HEK293 (cell line): ENCODE results near the gene RPL36.

Source experiments
- CTCF ChIA-PET: fragments of 350-600 bp; formaldehyde crosslinking; extraction: SDS; loops from one replicate; lab custom pipeline; 2021; ENCODE audit warnings: antibody characterized with exemption; lab: Yijun Ruan, JAX
- POLR2A ChIA-PET: fragments of 300-600 bp; formaldehyde crosslinking; extraction: SDS; loops from one replicate; lab custom pipeline; 2020; ENCODE audit warnings: antibody characterized with exemption, inconsistent platforms; lab: Yijun Ruan, JAX
- H3K27ac ChIP-seq: fragments of 200-500 bp; sonication (Bioruptor generic); 2 replicates; pipeline ENCODE4 v1.5.1; 2014; ENCODE audit warnings: low read depth, low read length, control low read depth, inconsistent platforms; ENCODE audit errors: extremely low read depth
- H3K36me3 ChIP-seq, 2 experiments: fragments of 200-500 bp in 1 of 2; sonication (Bioruptor generic) in 1 of 2; 1 replicate in 1 of 2; 2 replicates in 1 of 2; pipeline ENCODE4 v1.5.1; 2014 to 2017; ENCODE audit warnings: inconsistent platforms in 2 of 2, low read length in 2 of 2; ENCODE audit not compliant: control insufficient read depth in 2 of 2, insufficient read depth in 1 of 2
- H3K4me1 ChIP-seq: fragments of 200-500 bp; sonication (Bioruptor generic); 2 replicates; pipeline ENCODE4 v1.5.1; 2014; ENCODE audit warnings: mild to moderate bottlenecking, low read length, inconsistent platforms; ENCODE audit not compliant: control insufficient read depth, insufficient read depth
- H3K4me3 ChIP-seq: 2 replicates; pipeline ENCODE4 v1.5.1; 2011; ENCODE audit warnings: low read depth, mild to moderate bottlenecking, control low read depth, low read length, moderate library complexity
- H3K9me3 ChIP-seq: fragments of 200-500 bp; sonication (Bioruptor generic); 2 replicates; pipeline ENCODE4 v1.5.1; 2014; ENCODE audit warnings: low read depth, low read length, inconsistent platforms; ENCODE audit not compliant: control insufficient read depth, insufficient read depth
- KLF17 ChIP-seq: fragments of 450-650 bp; formaldehyde crosslinking; IDR thresholded peaks from 2 replicates; pipeline ENCODE4 v1.5.1; 2016; ENCODE audit warnings: missing biosample characterization, missing genetic modification characterization
- KLF8 ChIP-seq: fragments of 450-650 bp; formaldehyde crosslinking; IDR thresholded peaks from 2 replicates; pipeline ENCODE4 v1.5.1; 2016; ENCODE audit warnings: missing biosample characterization, missing genetic modification characterization
- MZF1 ChIP-seq: fragments of 450-650 bp; formaldehyde crosslinking; IDR thresholded peaks from 2 replicates; pipeline ENCODE4 v1.5.1; 2017; ENCODE audit warnings: missing biosample characterization, missing genetic modification characterization, borderline replicate concordance
- PRDM4 ChIP-seq: fragments of 450-650 bp; formaldehyde crosslinking; IDR thresholded peaks from 2 replicates; pipeline ENCODE4 v1.5.1; 2017; ENCODE audit warnings: missing biosample characterization, missing genetic modification characterization
- PRDM6 ChIP-seq: fragments of 450-650 bp; formaldehyde crosslinking; IDR thresholded peaks from 2 replicates; pipeline ENCODE4 v1.5.1; 2017; ENCODE audit warnings: missing biosample characterization, missing genetic modification characterization
- SP7 ChIP-seq: fragments of 450-650 bp; formaldehyde crosslinking; IDR thresholded peaks from 2 replicates; pipeline ENCODE4 v1.5.1; 2016; ENCODE audit warnings: missing biosample characterization, missing genetic modification characterization
- WT1 ChIP-seq: fragments of 450-650 bp; formaldehyde crosslinking; IDR thresholded peaks from 2 replicates; pipeline ENCODE4 v1.5.1; 2016; ENCODE audit warnings: missing biosample characterization, missing genetic modification characterization
- ZBTB11 ChIP-seq: fragments of 450-650 bp; formaldehyde crosslinking; conservative IDR thresholded peaks from 2 replicates; pipeline ENCODE4 v1.5.1; 2016; ENCODE audit warnings: low read depth, missing biosample characterization, missing genetic modification characterization
- ZBTB26 ChIP-seq: fragments of 450-650 bp; formaldehyde crosslinking; optimal IDR thresholded peaks from 2 replicates; pipeline ENCODE3; 2016; ENCODE audit warnings: missing biosample characterization, mild to moderate bottlenecking, missing genetic modification characterization
- ZBTB48 ChIP-seq: fragments of 450-650 bp; formaldehyde crosslinking; IDR thresholded peaks from 2 replicates; pipeline ENCODE4 v1.5.1; 2016; ENCODE audit warnings: missing biosample characterization, missing genetic modification characterization
- ZNF169 ChIP-seq: fragments of 450-650 bp; formaldehyde crosslinking; IDR thresholded peaks from 2 replicates; pipeline ENCODE4 v1.5.1; 2016; ENCODE audit warnings: missing biosample characterization, missing genetic modification characterization
- ZNF221 ChIP-seq: fragments of 450-650 bp; formaldehyde crosslinking; IDR thresholded peaks from 2 replicates; pipeline ENCODE4 v1.5.1; 2017; ENCODE audit warnings: missing biosample characterization, missing genetic modification characterization, borderline replicate concordance
- ZNF416 ChIP-seq: fragments of 450-650 bp; formaldehyde crosslinking; IDR thresholded peaks from 2 replicates; pipeline ENCODE4 v1.5.1; 2016; ENCODE audit warnings: missing biosample characterization, missing genetic modification characterization
- ZNF514 ChIP-seq: fragments of 450-650 bp; formaldehyde crosslinking; IDR thresholded peaks from 2 replicates; pipeline ENCODE4 v1.5.1; 2016; ENCODE audit warnings: missing biosample characterization, missing genetic modification characterization
- ZNF521 ChIP-seq: fragments of 450-650 bp; formaldehyde crosslinking; IDR thresholded peaks from 2 replicates; pipeline ENCODE4 v1.5.1; 2017; ENCODE audit warnings: missing biosample characterization, mild to moderate bottlenecking, missing genetic modification characterization
- ZNF571 ChIP-seq: fragments of 450-650 bp; formaldehyde crosslinking; IDR thresholded peaks from 2 replicates; pipeline ENCODE4 v1.5.0; 2017; ENCODE audit warnings: missing biosample characterization, missing genetic modification characterization
- ZNF624 ChIP-seq: fragments of 450-650 bp; formaldehyde crosslinking; IDR thresholded peaks from 2 replicates; pipeline ENCODE4 v1.5.1; 2017; ENCODE audit warnings: missing biosample characterization, missing genetic modification characterization
- ZNF658 ChIP-seq: fragments of 450-650 bp; formaldehyde crosslinking; IDR thresholded peaks from 2 replicates; pipeline ENCODE4; 2016; ENCODE audit warnings: missing biosample characterization, missing genetic modification characterization
- ZNF777 ChIP-seq: fragments of 450-650 bp; formaldehyde crosslinking; IDR thresholded peaks from 2 replicates; pipeline ENCODE4 v1.5.1; 2017; ENCODE audit warnings: missing biosample characterization, missing genetic modification characterization, borderline replicate concordance
- ZNF791 ChIP-seq: fragments of 450-650 bp; formaldehyde crosslinking; IDR thresholded peaks from 2 replicates; pipeline ENCODE4 v1.5.1; 2016; ENCODE audit warnings: missing biosample characterization, missing genetic modification characterization
- ZSCAN18 ChIP-seq: fragments of 450-650 bp; formaldehyde crosslinking; IDR thresholded peaks from 2 replicates; pipeline ENCODE4 v1.5.1; 2016; ENCODE audit warnings: missing biosample characterization, missing genetic modification characterization
- ZSCAN23 ChIP-seq: fragments of 450-650 bp; formaldehyde crosslinking; IDR thresholded peaks from 2 replicates; pipeline ENCODE4 v1.5.1; 2016; ENCODE audit warnings: missing biosample characterization, missing genetic modification characterization
- ZSCAN5A ChIP-seq: fragments of 450-650 bp; formaldehyde crosslinking; IDR thresholded peaks from 2 replicates; pipeline ENCODE4 v1.5.1; 2016; ENCODE audit warnings: missing biosample characterization, missing genetic modification characterization

Gene RPL36

GRCh38 chr19:5676772-5677105 lies 13.4 kb upstream of the RPL36 start (continued):
- no peak for TF ChIP-seq ZSCAN23 (tag by site-specific recombination)
- no peak for TF ChIP-seq ZNF571
- no peak for TF ChIP-seq ZNF514
- no peak for TF ChIP-seq WT1 (tag by site-specific recombination)
- TF ChIP-seq SP7 (tag by site-specific recombination) = no peak

- POLR2A ChIA-PET = interaction anchor here (1.1 to 4.1 kb wide), 6 partner anchors 9 to 55 kb away, joined by 3 to 24 read pairs (median 6); partner anchors contain the start of genes CATSPERD, LONP1, RPL36 and SAFB
- TF ChIP-seq ZBTB48 (tag by site-specific recombination) (no peak), ZNF624 (tag by site-specific recombination) (no peak), ZNF416 (tag by site-specific recombination) (no peak), KLF8 (tag by site-specific recombination) (no peak), ZNF169 (tag by site-specific recombination) (no peak), ZNF521 (tag by site-specific recombination) (no peak), KLF17 (tag by site-specific recombination) (no peak), ZSCAN5A (tag by site-specific recombination) (no peak), ZSCAN23 (tag by site-specific recombination) (no peak), ZBTB26 (tag by site-specific recombination) (no peak), ZNF658 (tag by site-specific recombination) (no peak), ZNF777 (tag by site-specific recombination) (no peak), MZF1 (tag by site-specific recombination) (no peak), ZSCAN18 (no peak), ZBTB11 (no peak), PRDM4 (tag by site-specific recombination) (no peak), ZNF221 (tag by site-specific recombination) (no peak), PRDM6 (no peak), ZNF791 (no peak)
- H3K27ac ChIP-seq = no peak overlapping the region
- H3K9me3 ChIP-seq = no peaks in the 10 kb centered on the region
- no peak overlapping the region for H3K4me3 ChIP-seq
- CTCF ChIA-PET = interaction anchor here (1.0 kb wide), 2 partner anchors 10 to 16 kb away, joined by 3 read pairs; no protein-coding TSS in a partner anchor
- peaks cover 0 to 9% of the 10 kb centered on the region in 2 experiments; a peak in 2 of 3 replicates for H3K36me3 ChIP-seq
- no peaks in the 10 kb centered on the region for H3K4me1 ChIP-seq
These were observed 13.0 kb upstream of the RPL36 start for GRCh38 chr19:5677136-5677535.
